OCI-LY7 (cell line): Measurements from ENCODE around the gene CBFB. TPM values are rescaled to one million over a fixed set of nuclear protein-coding genes. Genes with fewer than 3 reads are reported as not detected.

ENCODE experiments used
- BruUV-seq: library from RNA; stranded (reverse); fragments of 400-500 nt; replicated peaks from 2 replicates; lab custom pipeline; 2021; lab: Mats Ljungman, UMichigan
- CTCF ChIA-PET: fragments of 300-600 bp; sonication (Branson Sonifier 250); formaldehyde crosslinking; loops from one replicate; lab custom pipeline; 2022; ENCODE audit warnings: antibody characterized with exemption; ENCODE audit not compliant: unreplicated experiment; lab: Charles Lee
- POLR2A ChIA-PET: fragments of 300-600 bp; sonication (Branson Sonifier 250); formaldehyde crosslinking; loops from one replicate; lab custom pipeline; 2022; ENCODE audit warnings: antibody characterized with exemption; lab: Charles Lee
- DNase-seq: peaks from one replicate; pipeline ENCODE4 v3.0.0-alpha.2; 2015; ENCODE audit warnings: low spot score
- H2AFZ ChIP-seq: fragments of 200-600 bp; sonication (generic), shearing (Covaris generic); 2 replicates; pipeline ENCODE4 v1.6.1; 2014; ENCODE audit warnings: mild to moderate bottlenecking, antibody characterized with exemption, low read length, moderate library complexity
- H3K27ac ChIP-seq: fragments of 200-600 bp; sonication (generic); 2 replicates; pipeline ENCODE4 v1.5.1; 2014; ENCODE audit warnings: mixed run types, low read depth, mild to moderate bottlenecking, moderate library complexity, low read length, inconsistent platforms; ENCODE audit not compliant: poor library complexity, severe bottlenecking
- H3K36me3 ChIP-seq: fragments of 200-600 bp; sonication (generic); 2 replicates; pipeline ENCODE4 v1.6.1; 2014; ENCODE audit warnings: mild to moderate bottlenecking, antibody characterized with exemption, low read length, moderate library complexity, mixed read lengths; ENCODE audit not compliant: insufficient read depth
- H3K4me1 ChIP-seq: fragments of 200-600 bp; sonication (generic); 2 replicates; pipeline ENCODE4 v1.5.1; 2014; ENCODE audit warnings: mild to moderate bottlenecking, low read length; ENCODE audit not compliant: insufficient read depth, poor library complexity, severe bottlenecking
- H3K4me2 ChIP-seq: fragments of 200-600 bp; sonication (generic); 2 replicates; pipeline ENCODE4 v1.6.1; 2014; ENCODE audit warnings: mild to moderate bottlenecking, low read length
- H3K4me3 ChIP-seq: fragments of 200-600 bp; sonication (generic); 2 replicates; pipeline ENCODE4 v1.5.1; 2014; ENCODE audit warnings: mild to moderate bottlenecking, low read depth, low read length; ENCODE audit not compliant: poor library complexity, severe bottlenecking
- H3K79me2 ChIP-seq: fragments of 200-600 bp; sonication (generic); 2 replicates; pipeline ENCODE4 v1.6.1; 2016; ENCODE audit warnings: low read depth, mild to moderate bottlenecking, low read length, moderate library complexity, mixed read lengths; ENCODE audit not compliant: insufficient read depth
- H3K9me2 ChIP-seq: fragments of 200-600 bp; sonication (generic); 2 replicates; pipeline ENCODE4 v1.6.1; 2016; ENCODE audit warnings: mild to moderate bottlenecking, low read length, mixed read lengths; ENCODE audit not compliant: insufficient read depth
- H3K9me3 ChIP-seq: fragments of 200-600 bp; sonication (generic); 2 replicates; pipeline ENCODE4 v1.6.1; 2014; ENCODE audit warnings: mild to moderate bottlenecking, mixed run types, low read length, mixed read lengths
- H4K20me1 ChIP-seq: fragments of 200-600 bp; sonication (generic); 2 replicates; pipeline ENCODE4 v1.6.1; 2014; ENCODE audit warnings: mild to moderate bottlenecking, antibody characterized with exemption, low read length, moderate library complexity, mixed read lengths; ENCODE audit not compliant: insufficient read depth
- CTCF ChIP-seq: fragments of 200-600 bp; sonication (generic); conservative IDR thresholded peaks from 2 replicates; pipeline ENCODE4 v1.5.1; 2014; ENCODE audit warnings: mild to moderate bottlenecking, antibody characterized with exemption, low read length, moderate library complexity, mixed read lengths
- EZH2phosphoT487 ChIP-seq: fragments of 200-600 bp; sonication (generic); IDR thresholded peaks from 2 replicates; pipeline ENCODE4 v1.6.1; 2018; ENCODE audit warnings: low read depth, borderline replicate concordance, mild to moderate bottlenecking, mixed run types, antibody characterized with exemption, low read length, moderate library complexity, mixed read lengths
- intact Hi-C: fragments of 100-400 bp; cut with micrococcal nuclease; formaldehyde crosslinking; loops from one replicate; pipeline ENCODE4 v1.10.0; 2022; ENCODE audit not compliant: unreplicated experiment
- total RNA-seq, 2 experiments: library from RNA; depleted of rRNA in 1 of 2; stranded (reverse); fragments of >200 nt in 1 of 2; shearing (Covaris generic) in 1 of 2; gene quantifications; 2 replicates each; pipeline ENCODE4 v1.2.3, GENCODE V29; 2014 to 2022

Gene CBFB
- total RNA-seq, 2 experiments from 2014 or later, result 93.5 to 151 TPM

GRCh38 chr16:67014634-67015312 lies 14.2 kb upstream of the CBFB start:
- no peak for TF ChIP-seq CTCF
- no peak for TF ChIP-seq EZH2phosphoT487
- no peaks in the 10 kb centered on the region for H3K9me2 ChIP-seq
- H3K4me1 ChIP-seq, result peaks cover 14% of the 10 kb centered on the region
- H3K4me2 ChIP-seq, result peak overlapping the region; percentile 61
- no peaks in the 10 kb centered on the region for H3K36me3 ChIP-seq
- no peaks in the 10 kb centered on the region for H3K79me2 ChIP-seq
- BruUV-seq, result no TSS peak
- H3K4me3 ChIP-seq, result peak overlapping the region; percentile 54
- no peak for DNase-seq
- H4K20me1 ChIP-seq, result no peaks in the 10 kb centered on the region
- ChIA-PET CTCF (no interaction called here), POLR2A (no interaction called here)
- intact Hi-C loops, result loop anchor here (5.0 to 10.0 kb wide), 2 partner anchors 170 to 213 kb away; partner anchors contain the start of genes MATCAP1 and TMEM208
- H3K27ac ChIP-seq, result no peak overlapping the region
- peak overlapping the region; percentile 51; the same call in 1 of the 2 replicates for H2AFZ ChIP-seq
- H3K9me3 ChIP-seq, result no peaks in the 10 kb centered on the region

GRCh38 chr16:67015313-67015731 lies 13.6 kb upstream of the CBFB start:
- H3K4me3 ChIP-seq, result no peak overlapping the region
- H2AFZ ChIP-seq, result no peak overlapping the region
- no peaks in the 10 kb centered on the region for H4K20me1 ChIP-seq
- TF ChIP-seq CTCF (0 out of 2 replicates have a peak, but pooled peaks have one; percentile 23), EZH2phosphoT487 (no peak)
- no TSS peak for BruUV-seq
- H3K79me2 ChIP-seq, result no peaks in the 10 kb centered on the region
- no peak overlapping the region for H3K27ac ChIP-seq
- no peaks in the 10 kb centered on the region for H3K9me2 ChIP-seq
- no peak for DNase-seq
- ChIA-PET POLR2A (interaction anchor here (0.7 kb wide), 1 partner anchor 14 kb away, joined by 3 read pairs; no protein-coding TSS in a partner anchor), CTCF (interaction anchor here (0.7 kb wide), 1 partner anchor 728 kb away, joined by 4 read pairs; no protein-coding TSS in a partner anchor)
- no peaks in the 10 kb centered on the region for H3K36me3 ChIP-seq
- intact Hi-C loops, result loop anchor here (5.0 to 10.0 kb wide), 2 partner anchors 169 to 212 kb away; partner anchors contain the start of genes MATCAP1 and TMEM208
- H3K9me3 ChIP-seq, result no peaks in the 10 kb centered on the region
- H3K4me1 ChIP-seq, result peaks cover 14% of the 10 kb centered on the region
- H3K4me2 ChIP-seq, result no peak overlapping the region

GRCh38 chr16:67016143-67016542 lies 12.8 kb upstream of the CBFB start:
- H3K9me2 ChIP-seq, result no peaks in the 10 kb centered on the region
- H4K20me1 ChIP-seq, result no peaks in the 10 kb centered on the region
- H3K9me3 ChIP-seq, result no peaks in the 10 kb centered on the region
- intact Hi-C loops, result loop anchor here (5.0 to 10.0 kb wide), 2 partner anchors 169 to 211 kb away; partner anchors contain the start of genes MATCAP1 and TMEM208
- BruUV-seq, result no TSS peak
- POLR2A ChIA-PET, result no interaction called here
- CTCF ChIA-PET, result interaction anchor here (0.6 kb wide), 1 partner anchor 25 kb away, joined by 5 read pairs; no protein-coding TSS in a partner anchor
- H2AFZ ChIP-seq, result no peak overlapping the region
- no peak for TF ChIP-seq CTCF
- no peak for TF ChIP-seq EZH2phosphoT487
- DNase-seq, result no peak
- H3K4me2 ChIP-seq, result no peak overlapping the region
- peaks cover 17% of the 10 kb centered on the region for H3K4me1 ChIP-seq
- no peaks in the 10 kb centered on the region for H3K79me2 ChIP-seq
- no peak overlapping the region for H3K27ac ChIP-seq
- H3K4me3 ChIP-seq, result no peak overlapping the region
- no peaks in the 10 kb centered on the region for H3K36me3 ChIP-seq
